Fibroblast of the conjunctiva (primary cell): ENCODE results near the gene SETMAR.
"Not testable (repeated sequence)": the region's sequence is repeated elsewhere in the genome, so short reads cannot be mapped to it uniquely, and the experiment has no call there.

ENCODE experiments used
- DNase-seq: peaks from one replicate; pipeline ENCODE4 v3.0.0-alpha.2; 2010; ENCODE audit warnings: low read depth

Gene SETMAR

DNA sequence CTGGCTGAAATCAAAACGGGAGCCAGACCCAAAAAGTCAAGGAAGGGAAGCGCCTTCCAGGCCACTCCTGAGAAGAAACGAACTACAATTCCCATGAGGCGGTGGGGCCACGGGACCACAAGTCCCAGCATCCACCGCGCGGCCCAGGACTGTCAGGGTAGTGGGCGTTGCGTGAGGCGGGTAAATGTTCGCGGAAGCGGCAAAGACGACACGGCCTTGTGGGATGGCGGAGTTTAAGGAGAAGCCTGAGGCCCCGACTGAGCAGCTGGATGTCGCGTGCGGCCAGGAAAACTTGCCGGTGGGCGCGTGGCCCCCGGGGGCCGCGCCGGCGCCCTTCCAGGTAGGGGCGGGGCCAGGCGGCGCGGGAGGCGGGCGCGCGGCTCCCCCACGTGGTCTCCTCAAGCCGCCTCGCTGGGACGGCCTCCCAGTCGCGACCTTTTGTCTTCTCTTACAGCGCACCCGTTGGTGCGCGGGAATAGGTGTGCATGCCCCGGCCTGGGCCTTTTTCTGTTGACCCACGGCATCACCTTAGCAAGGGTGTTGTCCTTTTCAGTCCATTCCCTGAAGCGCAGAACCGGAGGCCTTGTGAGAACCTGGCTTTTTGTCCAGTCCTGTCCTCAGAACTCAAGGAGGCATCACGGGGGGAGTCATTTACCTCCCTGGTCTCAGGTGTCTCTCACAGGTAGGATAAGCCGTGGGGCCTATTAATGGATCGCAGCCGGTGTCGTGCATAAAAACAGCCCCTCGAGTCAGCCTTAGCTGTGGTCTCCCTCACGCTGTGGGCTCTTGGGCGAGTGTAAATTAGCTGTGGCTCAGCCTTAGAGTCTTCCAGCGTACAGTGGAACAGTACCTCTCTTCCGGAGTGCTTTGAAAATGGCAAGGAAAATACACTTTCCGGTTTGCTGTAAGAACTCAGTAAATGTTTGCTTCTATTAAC is at the start of gene SETMAR:
Gene SETMAR, plus strand, starts transcription at position 183 of the 937 bp plus-strand sequence. Its CDS starts 2 bp downstream, at position 185.
- DNase-seq = peak; percentile 83

DNA sequence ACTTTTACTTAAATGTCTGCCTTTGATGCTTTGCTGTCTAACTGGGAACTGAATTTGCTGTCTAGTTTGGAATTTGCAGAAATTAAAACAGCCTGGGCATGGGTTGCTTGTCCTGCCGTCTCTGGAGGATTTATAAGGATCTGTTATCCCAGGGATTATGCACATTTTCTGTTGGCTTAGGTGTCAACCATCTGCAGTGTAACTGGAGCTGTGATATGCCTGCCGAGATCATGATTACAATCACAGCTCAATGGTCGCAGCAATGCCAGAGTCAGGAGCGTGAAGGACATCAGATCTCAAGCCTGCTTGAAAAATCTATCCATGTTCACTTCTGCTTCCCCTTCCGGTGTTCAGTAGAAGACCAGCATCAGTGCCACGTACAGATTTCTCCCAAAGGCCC is 41.8 kb upstream of the SETMAR start:
- no peak for DNase-seq

DNA sequence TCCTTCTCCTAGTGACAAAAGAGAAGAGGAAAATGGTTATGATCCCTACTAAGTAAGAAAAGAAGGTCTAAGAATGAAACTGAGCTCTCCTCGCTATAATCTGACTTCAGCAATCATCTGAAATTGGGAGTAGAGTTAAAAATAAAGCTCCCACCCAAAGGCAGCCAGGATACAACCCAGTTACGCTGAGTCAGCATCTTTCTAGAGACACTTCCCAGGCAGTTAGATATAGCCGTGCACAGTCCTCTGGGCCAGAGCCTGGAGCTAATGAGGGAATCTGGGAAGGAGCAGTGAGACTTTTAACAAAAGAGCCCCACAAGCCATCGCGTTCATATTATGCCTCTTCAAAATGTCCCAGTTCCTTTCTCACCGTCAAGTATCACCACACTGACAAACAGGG is 39.1 kb upstream of the SETMAR start:
- no peak for DNase-seq

DNA sequence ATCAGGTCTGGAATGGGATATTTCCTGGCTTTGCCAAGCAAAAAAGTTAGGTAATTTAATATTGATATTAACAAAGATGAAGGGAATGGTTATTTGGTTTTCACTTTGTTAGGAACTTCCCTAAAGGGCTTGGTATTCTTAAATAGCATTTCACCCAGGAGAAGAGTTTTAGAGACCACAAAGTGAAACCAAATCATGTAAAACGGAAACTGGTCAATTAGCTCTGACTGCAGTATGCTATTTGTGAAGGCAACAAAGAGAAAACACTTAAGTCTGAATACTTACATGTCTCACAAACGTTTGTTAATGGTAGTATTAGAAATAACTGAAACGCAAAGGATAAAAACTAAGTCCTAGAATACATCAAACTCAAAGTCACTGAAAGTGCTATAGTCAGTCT is 32.4 kb upstream of the SETMAR start:
- no peak for DNase-seq

DNA sequence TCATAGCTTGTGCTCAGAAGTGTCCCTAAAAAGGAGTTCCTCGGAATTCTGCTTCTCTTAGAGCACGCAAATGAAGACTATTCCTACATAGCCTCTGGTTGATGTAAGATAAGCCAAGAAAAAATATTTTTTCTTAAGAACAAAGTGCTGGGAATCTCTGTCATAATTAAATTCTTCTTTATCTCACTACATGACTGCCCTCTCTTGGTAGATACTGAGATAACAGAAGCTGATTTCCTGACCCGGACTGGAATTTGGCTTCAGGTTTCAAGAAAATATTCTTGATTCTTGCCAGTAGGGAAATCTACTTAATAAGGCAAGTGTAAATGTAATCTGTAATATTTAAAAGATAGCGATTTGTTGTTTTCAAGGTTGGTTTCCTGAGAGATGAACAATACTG is 31.3 kb upstream of the SETMAR start:
- DNase-seq = peak; percentile 29

DNA sequence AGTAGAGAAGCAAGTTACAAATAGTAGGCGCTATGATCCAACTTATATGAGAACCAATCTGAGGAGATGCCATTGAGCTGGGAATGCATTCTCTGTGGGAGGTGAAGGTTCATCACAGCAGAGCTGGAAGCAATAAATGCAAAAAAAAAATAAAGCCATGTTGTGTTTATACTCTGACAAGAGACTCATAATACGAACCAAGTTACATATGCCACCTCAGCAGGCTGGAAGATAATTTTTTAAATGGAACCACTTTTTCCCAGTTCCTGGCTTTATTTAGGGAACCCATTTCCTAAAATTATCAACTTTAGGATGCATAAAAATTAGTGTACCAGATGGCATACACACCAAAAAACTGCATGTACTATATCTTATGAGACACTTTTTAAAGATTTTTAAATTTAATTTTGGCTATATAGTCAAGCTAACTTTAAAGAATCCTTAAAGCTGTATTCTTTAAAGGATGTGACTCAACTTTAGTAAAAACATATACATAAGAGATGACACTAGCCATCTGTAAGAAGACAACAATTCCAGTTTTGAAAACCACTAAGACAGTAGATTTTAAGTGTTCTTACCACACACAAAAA is 23.6 kb upstream of the SETMAR start:
- DNase-seq = no peak

DNA sequence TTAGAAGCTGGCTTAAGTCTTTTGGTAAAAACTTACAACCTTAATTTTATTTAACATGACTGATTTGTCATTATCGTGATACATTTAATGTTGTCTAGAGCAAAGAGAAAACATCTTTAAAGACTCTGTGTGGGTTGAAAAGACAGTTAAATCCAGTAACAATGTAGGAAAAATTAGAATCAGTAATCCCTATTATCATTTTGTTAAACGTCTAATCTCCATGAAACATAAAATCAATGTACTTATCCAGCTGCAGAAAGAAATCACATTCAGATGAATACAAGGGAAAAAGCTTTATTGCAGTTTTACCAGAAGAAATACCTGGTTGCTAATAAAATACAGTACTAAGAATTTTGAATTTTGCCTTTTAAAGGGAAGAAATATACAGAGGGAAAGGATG is 21.2 kb upstream of the SETMAR start:
- DNase-seq = no peak

DNA sequence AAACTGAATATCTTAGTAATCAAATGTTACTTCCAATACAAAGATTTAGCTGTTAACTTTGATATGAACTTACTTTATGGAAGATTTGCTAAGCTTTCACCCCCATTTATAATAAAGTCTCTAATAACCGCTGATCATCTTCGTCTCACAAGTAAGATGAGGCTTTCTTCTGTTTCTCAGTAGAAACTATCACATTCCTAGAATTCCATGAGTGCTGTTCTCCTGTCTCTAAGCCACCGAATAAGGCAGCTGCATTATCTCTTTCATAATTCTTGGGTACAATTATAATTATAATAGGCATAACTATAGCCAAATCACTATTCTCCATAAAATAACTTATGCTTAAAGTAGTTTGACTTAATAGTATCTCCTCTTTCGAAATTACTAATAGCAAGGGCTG is 18.3 kb upstream of the SETMAR start:
- no peak for DNase-seq

DNA sequence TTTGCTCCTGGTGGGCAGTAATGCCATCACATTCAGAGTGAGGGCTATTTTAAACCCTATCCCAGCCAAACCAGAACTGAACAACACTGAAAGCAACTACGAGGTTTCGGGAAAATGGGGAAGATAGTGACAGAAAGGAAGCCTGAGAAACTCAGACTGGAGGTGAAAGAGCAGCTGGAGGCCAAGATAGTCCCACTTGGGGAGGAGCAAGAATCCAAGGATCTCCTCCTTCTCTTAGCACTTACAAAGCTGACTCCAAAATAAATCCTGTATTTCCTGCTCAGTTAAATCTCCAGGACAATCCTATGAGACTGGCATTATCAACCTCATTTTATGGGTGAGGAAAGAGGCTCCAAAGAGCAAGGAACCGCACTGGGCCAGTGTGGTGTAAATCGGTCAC is 14.1 kb upstream of the SETMAR start:
- DNase-seq = no peak

DNA sequence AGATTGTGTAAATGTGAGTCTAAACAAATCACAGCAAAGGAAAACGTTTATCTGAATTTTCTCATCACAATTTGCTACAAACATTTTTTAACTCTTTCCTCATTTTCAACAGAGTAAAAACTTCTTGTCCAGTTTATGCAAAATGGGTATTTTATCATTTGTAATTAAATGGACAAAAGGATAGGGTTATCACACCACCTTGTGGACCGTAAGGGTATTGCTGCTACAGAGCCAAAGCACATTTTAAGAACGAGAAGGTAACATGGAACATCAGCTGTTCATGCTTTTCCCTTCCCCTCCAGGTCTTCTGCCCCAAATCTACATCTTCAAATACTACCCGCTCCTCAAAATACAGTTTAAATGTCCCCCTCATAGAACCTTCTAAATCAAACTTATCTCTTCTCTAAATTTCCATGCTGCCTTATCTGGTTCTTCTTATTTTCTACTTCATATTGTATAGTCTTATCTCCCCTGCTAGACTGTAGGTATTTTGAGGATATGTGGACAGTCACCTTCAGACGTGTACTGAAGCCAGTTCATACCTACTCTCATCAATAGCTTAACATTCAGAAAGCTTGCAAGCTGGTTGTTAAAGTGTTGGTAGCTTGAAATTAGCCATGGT is 12.8 kb upstream of the SETMAR start:
- peak; percentile 18 for DNase-seq

DNA sequence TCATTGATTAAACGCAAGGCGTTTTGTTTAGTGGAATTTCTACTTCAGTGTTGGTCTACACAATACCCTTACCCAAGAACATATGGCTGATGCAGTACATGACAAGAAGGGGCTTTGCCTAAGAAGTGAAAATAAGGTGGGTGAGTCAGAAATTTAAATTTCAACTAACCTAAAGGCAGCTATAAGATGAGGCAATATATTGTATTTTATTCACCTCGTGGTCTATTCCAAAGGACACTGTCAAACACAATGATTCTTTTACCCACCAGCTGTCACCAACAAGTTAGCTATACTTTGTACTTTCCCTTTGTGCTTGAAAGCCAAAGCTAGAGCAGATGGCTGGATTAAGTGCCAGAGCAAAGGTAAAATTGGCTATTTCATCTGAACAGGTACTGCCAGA is 10.9 kb upstream of the SETMAR start:
- DNase-seq = no peak

DNA sequence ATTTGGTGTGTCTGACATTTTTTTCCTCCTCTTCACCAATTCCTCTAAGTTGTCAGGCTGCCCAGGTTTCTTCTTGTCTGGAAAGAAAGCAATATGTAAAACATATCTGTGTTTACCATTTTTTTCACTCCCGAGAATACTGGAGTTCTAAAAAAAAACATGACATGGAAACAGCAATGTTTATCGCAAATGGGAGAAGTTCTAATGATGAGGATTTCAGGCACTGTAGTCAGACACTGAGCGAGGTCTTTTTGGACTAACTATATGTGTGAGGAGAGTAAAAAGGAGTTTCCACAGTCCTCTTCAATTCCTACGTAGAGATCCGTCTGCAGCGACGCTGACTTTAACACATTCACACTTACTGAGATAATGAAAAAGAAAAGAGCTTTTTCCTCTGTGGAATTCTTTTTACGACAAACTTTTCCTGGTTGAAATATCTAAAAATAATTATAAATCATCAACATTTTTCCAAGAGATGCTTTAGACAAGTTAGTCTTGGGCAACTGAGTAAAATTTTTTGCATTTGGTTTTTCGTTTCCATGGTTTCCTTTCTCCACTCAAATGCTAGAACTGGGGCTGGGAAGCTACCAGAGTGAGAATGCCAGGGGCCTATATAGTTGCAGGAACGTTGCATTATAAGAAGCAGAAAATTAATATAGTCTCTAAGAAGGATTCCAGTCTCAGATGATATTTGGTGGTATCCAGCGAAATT is 8.4 kb upstream of the SETMAR start:
- no peak for DNase-seq

DNA sequence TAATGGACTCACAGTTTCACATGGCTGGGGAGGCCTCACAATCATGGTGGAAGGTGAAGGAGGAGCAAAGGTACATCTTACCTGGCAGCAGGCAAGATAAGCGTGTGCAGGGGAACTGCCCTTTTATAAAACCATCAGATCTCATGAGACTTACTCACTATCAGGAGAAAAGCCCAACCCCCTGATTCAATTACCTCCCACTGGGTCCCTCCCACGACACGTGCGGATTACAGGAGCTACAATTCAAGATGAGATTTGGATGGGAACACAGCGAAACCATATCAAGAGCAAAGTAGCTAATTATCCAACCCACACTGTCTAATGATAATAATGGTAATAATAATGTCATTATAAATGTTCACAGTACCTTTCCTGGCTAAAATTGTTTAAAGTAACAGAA is 6.7 kb upstream of the SETMAR start:
- DNase-seq = not testable (repeated sequence)

DNA sequence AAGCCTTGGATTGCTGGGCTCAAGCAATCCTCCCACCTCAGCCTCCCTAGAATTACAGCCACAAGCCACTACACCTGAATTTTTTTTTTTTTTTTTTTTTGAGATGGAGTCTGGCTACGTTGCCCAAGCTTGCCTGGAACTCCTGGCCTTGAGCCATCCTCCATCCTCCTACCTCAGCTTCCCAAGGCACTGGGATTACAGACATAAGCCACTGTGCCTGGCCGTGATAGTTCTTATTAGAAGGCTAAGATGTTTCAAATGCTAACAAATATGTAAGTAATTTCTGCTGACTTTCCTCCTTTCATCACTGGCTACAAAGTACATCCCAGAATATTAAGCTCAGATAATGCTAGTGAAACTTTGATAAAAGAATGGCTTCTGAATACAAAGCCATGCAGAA is 5.7 kb upstream of the SETMAR start:
- no peak for DNase-seq

DNA sequence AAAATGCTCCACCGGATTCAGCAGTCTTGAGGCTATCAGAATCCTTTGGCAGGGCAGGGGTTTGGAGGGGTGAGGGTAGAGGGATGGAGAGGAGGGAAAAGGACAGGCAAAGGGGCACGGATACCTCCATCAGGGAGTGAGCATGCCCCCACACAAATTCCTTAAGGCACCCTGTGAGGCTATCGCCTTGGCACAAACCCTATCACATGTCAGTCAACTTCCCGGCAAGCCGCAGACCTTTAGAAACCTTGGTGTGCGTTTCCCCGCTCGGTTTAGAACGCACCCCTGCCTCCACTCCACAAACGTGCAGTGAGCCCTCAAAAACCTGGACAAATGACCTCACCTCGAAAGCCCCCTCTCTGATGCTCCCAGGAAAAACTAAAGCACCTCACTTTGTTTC is 422 bp upstream of the SETMAR start:
- no peak for DNase-seq

DNA sequence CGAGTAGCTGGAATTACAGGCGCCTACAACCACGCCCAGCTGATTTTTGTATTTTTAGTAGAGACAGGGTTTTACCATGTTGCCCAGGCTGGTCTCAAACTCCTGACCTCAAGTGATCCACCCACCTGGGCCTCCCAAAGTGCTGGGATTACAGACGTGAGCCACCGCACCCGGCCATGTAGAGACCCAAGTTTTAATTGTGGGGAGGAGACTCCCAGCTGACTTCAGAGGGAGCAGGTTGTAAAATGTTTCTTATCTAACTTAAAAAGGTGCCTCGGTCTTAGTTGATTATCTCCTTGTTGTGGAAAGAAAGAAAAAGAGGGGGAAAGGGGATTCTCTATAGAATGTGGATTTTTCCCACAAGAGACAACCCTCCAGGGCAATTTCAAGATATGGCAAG is 2.0 kb downstream of the SETMAR start:
- not testable (repeated sequence) for DNase-seq

DNA sequence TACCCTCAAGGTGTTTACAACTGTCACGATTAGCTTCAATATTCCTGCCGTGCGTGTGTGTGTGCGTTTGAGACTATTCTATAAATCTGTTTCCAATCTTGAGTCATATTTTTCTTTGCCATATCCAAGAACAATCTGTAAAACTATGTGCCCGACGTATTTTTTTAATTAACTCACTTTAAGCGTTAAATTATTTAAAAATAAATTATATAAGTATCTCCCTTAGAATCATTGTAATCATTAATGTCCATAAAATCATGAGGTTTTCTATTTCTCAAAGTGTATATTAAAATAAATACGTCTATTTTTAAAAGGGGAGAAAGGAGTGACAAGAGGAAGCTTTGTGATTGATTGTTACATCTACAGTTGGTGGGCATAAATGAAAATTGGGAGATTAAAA is 2.9 kb downstream of the SETMAR start:
- DNase-seq = no peak

DNA sequence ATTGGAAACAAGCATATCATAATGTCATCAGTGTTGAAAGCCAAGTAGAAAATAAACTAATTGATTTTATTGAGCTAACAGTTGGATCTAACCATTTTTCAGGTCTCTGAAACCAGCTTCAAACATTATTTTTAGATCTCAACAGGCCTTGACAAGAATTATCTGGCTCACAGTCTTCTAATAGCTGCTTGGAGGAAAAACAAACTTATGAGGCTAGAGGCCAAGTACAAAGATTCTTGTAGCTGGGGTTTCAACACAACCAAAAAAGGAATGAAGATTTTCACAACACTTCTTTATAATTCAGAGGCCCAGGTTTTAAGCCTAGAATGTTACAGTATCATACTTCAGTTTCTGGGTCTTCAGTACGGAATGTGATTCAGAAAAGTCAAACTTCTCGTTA is 3.7 kb downstream of the SETMAR start:
- peak; percentile 70 for DNase-seq

DNA sequence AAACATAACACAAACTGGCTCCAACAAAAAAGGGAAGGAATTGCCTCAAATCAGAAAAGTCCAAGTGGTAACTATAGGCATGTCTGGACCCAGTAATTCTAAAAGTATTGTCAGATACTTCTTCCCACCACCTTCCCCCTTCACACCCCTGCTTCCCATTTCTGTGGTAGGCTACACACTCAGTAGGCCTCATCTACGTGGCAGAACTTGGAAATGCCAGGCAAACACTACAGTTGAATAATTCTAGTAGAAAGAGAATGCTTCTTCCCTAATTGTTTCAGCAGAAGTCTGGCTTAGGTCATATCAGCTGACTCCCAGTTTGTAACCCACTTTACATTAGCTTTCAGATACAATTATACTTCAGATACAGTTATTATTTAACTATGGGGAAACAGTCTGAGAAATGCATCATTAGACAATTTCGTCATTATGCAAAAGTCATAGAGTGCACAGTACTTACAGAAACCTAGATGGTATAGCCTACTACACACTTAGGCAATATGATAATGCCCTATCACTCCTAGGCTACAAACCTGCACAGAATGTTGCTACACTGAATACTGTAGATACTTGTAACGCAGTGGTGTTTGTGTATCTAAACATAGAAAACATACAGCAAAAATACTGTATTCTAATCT is 6.4 kb downstream of the SETMAR start:
- DNase-seq = no peak

DNA sequence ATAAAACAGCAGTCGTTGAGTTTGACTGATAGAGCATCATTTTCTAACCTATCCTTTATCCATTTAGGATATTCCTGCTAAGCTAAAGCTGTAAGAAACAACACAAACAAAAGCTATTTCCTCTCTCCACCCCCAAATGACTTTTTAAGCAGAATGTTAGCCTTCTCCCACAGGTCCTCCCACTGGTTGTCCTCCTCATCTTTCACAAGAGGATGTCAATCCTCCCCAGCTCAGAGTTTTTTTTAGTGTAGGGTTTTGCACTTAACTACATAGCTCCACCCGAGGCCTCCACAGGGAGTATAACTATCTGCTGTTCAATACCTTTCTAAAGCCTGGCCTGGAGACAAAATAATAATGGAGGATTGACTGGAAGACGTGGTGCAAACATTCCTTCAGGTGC is 7.8 kb downstream of the SETMAR start:
- no peak for DNase-seq

DNA sequence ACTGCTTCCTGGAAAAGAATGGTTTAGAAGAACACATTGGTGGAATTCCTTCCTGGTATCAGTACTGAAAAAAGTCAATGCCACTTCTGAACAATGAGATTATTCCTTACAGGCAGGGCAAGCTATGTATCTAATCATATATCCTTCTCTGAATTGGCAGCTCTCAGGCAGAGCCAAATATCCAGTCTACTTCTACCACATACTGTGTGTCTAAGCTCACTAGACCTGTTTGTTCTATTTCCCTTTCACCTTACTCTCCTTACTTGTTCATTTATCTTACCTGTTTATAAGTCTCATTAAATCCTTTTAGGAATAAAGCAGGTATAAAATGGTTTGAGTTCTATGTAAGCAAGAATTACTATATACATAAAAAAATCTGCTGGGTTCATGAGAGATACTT is 8.3 kb downstream of the SETMAR start:
- no peak for DNase-seq
